Fibroblast of skin of left biceps (primary cell): ENCODE measurements around the gene EYA2.

Source experiments
- DNase-seq, 2 experiments: peaks; one replicate each; pipeline ENCODE4 v3.0.0-alpha.2; 2013; ENCODE audit warnings: low read depth in 2 of 2

The EYA2 gene

GRCh38 chr20:47110819-47111218, 216.2 kb downstream of the EYA2 start:
- no peak for DNase-seq

- DNase-seq: no peak
Measured at GRCh38 chr20:47111576-47111975, 216.9 kb downstream of the EYA2 start.

GRCh38 chr20:47113362-47114109, 218.9 kb downstream of the EYA2 start:
- DNase-seq: no peak

- DNase-seq: no peak
Measured at GRCh38 chr20:47115694-47116093, 221.1 kb downstream of the EYA2 start.

- DNase-seq: no peak
Measured at GRCh38 chr20:47117371-47117770, 222.7 kb downstream of the EYA2 start.

GRCh38 chr20:47117773-47118172, 223.1 kb downstream of the EYA2 start:
- no peak for DNase-seq

- DNase-seq: no peak
Measured at GRCh38 chr20:47118206-47118605, 223.6 kb downstream of the EYA2 start.

- DNase-seq: no peak
Measured at GRCh38 chr20:47118641-47119040, 224.0 kb downstream of the EYA2 start.

- no peak for DNase-seq
Measured at GRCh38 chr20:47120346-47120936, 225.8 kb downstream of the EYA2 start.

- DNase-seq: no peak
Measured at GRCh38 chr20:47122560-47122959, 227.9 kb downstream of the EYA2 start.

- no peak for DNase-seq
Measured at GRCh38 chr20:47124181-47124717, 229.6 kb downstream of the EYA2 start.

- DNase-seq: no peak
Measured at GRCh38 chr20:47125508-47125757, 230.8 kb downstream of the EYA2 start.

- DNase-seq: no peak
Measured at GRCh38 chr20:47125758-47126591, 231.3 kb downstream of the EYA2 start.

- DNase-seq: no peak
Measured at GRCh38 chr20:47126709-47127108, 232.1 kb downstream of the EYA2 start.

- no peak for DNase-seq
Measured at GRCh38 chr20:47127546-47127945, 232.9 kb downstream of the EYA2 start.

- DNase-seq: no peak
Measured at GRCh38 chr20:47127999-47128398, 233.4 kb downstream of the EYA2 start.

GRCh38 chr20:47129306-47129705, 234.7 kb downstream of the EYA2 start:
- DNase-seq: no peak

GRCh38 chr20:47133809-47134456, 239.3 kb downstream of the EYA2 start:
- peak; percentile 65 to 67 for DNase-seq

- no peak for DNase-seq
Measured at GRCh38 chr20:47136782-47137181, 242.1 kb downstream of the EYA2 start.

- no peak for DNase-seq
Measured at GRCh38 chr20:47137231-47137870, 242.7 kb downstream of the EYA2 start.

GRCh38 chr20:47139934-47140535, 245.4 kb downstream of the EYA2 start:
- DNase-seq: no peak
